ENCODE results near the gene ANO2.
A peak's percentile ranks its signal among the peaks of the same experiment; 100 is the strongest.

The ANO2 gene

DNA sequence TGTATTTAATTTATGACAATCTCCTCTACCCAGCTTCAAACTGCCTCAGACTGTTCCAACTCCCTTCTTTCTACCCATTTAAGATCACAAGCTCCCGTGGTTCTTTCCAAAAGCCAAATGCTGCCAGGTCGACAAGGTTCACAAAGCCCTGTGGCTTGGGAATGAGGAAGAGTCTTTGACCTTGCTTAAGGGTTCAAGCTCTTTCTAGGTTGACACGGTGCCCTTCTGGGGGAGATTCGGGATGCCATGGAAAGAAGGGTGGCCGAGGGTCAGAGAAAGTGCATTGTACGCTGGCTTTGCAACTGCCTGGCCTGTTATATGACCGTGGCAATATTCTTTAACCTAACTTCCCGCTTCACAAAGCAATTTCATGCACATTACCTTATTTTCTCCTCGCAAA lies 239.3 kb downstream of the ANO2 start:
- no peak for TF ChIP-seq MAX (IDR thresholded peaks at IDR 0.05)
- no peak for TF ChIP-seq YY1 (IDR thresholded peaks at IDR 0.05; ENCODE audit: low read depth)
- no peak for TF ChIP-seq TAF1 (IDR thresholded peaks at IDR 0.05; ENCODE audit: low read depth)
- no peak for TF ChIP-seq ZBTB7A (IDR thresholded peaks at IDR 0.05; ENCODE audit: low read depth)
- no peak for TF ChIP-seq RAD21 (IDR thresholded peaks at IDR 0.05; ENCODE audit: low read depth)
- TF ChIP-seq EP300 (IDR thresholded peaks at IDR 0.05; ENCODE audit: borderline replicate concordance) = no peak
- no peak for TF ChIP-seq NFIC (IDR thresholded peaks at IDR 0.05)
- no peak for TF ChIP-seq REST (IDR thresholded peaks at IDR 0.05; ENCODE audit: low read depth)
- TF ChIP-seq TEAD4 (IDR thresholded peaks at IDR 0.05) = no peak
- TF ChIP-seq, protein P1, sequence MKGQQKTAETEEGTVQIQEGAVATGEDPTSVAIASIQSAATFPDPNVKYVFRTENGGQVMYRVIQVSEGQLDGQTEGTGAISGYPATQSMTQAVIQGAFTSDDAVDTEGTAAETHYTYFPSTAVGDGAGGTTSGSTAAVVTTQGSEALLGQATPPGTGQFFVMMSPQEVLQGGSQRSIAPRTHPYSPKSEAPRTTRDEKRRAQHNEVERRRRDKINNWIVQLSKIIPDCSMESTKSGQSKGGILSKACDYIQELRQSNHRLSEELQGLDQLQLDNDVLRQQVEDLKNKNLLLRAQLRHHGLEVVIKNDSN (IDR thresholded peaks at IDR 0.05) = no peak
- TF ChIP-seq EGR1 (IDR thresholded peaks at IDR 0.05) = no peak
- TF ChIP-seq FOXM1 (IDR thresholded peaks at IDR 0.05; ENCODE audit: borderline replicate concordance, low read depth) = no peak
- no peak for TF ChIP-seq CREB1 (IDR thresholded peaks at IDR 0.05; ENCODE audit: low read depth)
- TF ChIP-seq CEBPB (IDR thresholded peaks at IDR 0.05) = no peak
- TF ChIP-seq TCF12 (IDR thresholded peaks at IDR 0.05; ENCODE audit: low read depth) = no peak

GRCh38 chr12:5694759-5695409 lies 250.2 kb downstream of the ANO2 start:
- TF ChIP-seq FOXM1 (IDR thresholded peaks at IDR 0.05; ENCODE audit: borderline replicate concordance, low read depth) (no peak), YY1 (IDR thresholded peaks at IDR 0.05; ENCODE audit: low read depth) (no peak), EGR1 (IDR thresholded peaks at IDR 0.05) (no peak), NFIC (IDR thresholded peaks at IDR 0.05) (no peak), RAD21 (IDR thresholded peaks at IDR 0.05; ENCODE audit: low read depth) (no peak), TEAD4 (IDR thresholded peaks at IDR 0.05) (no peak), TAF1 (IDR thresholded peaks at IDR 0.05; ENCODE audit: low read depth) (no peak), REST (IDR thresholded peaks at IDR 0.05; ENCODE audit: low read depth) (no peak), TCF12 (IDR thresholded peaks at IDR 0.05; ENCODE audit: low read depth) (no peak), EP300 (IDR thresholded peaks at IDR 0.05; ENCODE audit: borderline replicate concordance) (no peak), ZBTB7A (IDR thresholded peaks at IDR 0.05; ENCODE audit: low read depth) (no peak), MAX (IDR thresholded peaks at IDR 0.05) (no peak), CREB1 (IDR thresholded peaks at IDR 0.05; ENCODE audit: low read depth) (no peak), CEBPB (IDR thresholded peaks at IDR 0.05) (no peak)
- TF ChIP-seq, protein P1 (IDR thresholded peaks at IDR 0.05) = no peak

DNA sequence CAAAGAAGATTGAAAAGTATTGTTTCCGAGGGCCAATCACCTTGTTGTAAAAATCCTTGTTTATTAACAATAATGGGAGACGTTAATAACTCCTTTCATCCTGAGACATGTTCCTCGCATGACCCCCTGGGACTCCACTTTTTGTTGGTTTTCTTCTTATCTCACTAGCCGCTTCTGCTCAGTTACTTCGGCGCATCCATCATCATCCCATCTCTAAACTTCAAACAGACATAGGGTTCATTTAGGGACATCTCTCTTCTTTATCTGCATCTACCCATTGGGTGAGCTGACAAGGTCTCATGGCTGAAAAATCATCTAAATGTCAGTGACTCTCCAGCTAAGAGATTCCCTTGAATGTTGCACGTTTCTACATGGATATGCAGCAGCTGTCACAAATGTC lies 252.2 kb downstream of the ANO2 start:
- TF ChIP-seq MAX (IDR thresholded peaks at IDR 0.05) (no peak), FOXM1 (IDR thresholded peaks at IDR 0.05; ENCODE audit: borderline replicate concordance, low read depth) (no peak), YY1 (IDR thresholded peaks at IDR 0.05; ENCODE audit: low read depth) (no peak), EP300 (IDR thresholded peaks at IDR 0.05; ENCODE audit: borderline replicate concordance) (no peak), CEBPB (IDR thresholded peaks at IDR 0.05) (no peak), RAD21 (IDR thresholded peaks at IDR 0.05; ENCODE audit: low read depth) (no peak)
- TF ChIP-seq, protein P1 (IDR thresholded peaks at IDR 0.05) = no peak

DNA sequence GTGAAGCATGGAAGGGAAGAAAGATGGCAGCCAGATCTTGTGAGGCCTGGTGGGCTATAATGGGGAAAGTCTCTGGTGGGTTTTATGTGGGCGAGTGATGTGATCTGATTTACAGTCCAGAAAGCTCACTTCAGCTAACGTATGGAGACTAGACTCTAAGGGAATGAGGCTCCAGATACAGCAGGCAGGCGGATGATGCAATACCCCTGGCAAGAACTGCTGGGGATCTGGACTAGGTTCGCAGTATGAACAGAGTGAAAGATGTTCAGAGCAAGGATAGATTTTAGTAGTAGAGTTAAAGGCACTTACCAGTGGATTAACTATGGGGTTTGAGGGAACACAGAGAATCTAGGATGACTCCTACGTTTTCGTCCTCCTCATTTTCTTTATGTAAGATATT lies 253.1 kb downstream of the ANO2 start:
- TF ChIP-seq CEBPB (IDR thresholded peaks at IDR 0.05) = 0 out of 2 replicates have a peak, but pooled peaks have one; percentile 45
- no peak for TF ChIP-seq MAX (IDR thresholded peaks at IDR 0.05)

- TF ChIP-seq, protein P1 (IDR thresholded peaks at IDR 0.05) = no peak
- TF ChIP-seq FOXM1 (IDR thresholded peaks at IDR 0.05; ENCODE audit: borderline replicate concordance, low read depth) (no peak), NFIC (IDR thresholded peaks at IDR 0.05) (no peak), CEBPB (IDR thresholded peaks at IDR 0.05) (no peak), MAX (IDR thresholded peaks at IDR 0.05) (no peak), EP300 (IDR thresholded peaks at IDR 0.05; ENCODE audit: borderline replicate concordance) (no peak)
Observed at GRCh38 chr12:5690240-5690639, 254.8 kb downstream of the ANO2 start.
